NK-92 (cell line): ENCODE results near the gene CPT1A.

ENCODE experiments used
- DNase-seq: peaks from one replicate; lab custom pipeline; 2025; ENCODE audit not compliant: unreplicated experiment; lab: John Stamatoyannopoulos, UW

CPT1A gene

DNA sequence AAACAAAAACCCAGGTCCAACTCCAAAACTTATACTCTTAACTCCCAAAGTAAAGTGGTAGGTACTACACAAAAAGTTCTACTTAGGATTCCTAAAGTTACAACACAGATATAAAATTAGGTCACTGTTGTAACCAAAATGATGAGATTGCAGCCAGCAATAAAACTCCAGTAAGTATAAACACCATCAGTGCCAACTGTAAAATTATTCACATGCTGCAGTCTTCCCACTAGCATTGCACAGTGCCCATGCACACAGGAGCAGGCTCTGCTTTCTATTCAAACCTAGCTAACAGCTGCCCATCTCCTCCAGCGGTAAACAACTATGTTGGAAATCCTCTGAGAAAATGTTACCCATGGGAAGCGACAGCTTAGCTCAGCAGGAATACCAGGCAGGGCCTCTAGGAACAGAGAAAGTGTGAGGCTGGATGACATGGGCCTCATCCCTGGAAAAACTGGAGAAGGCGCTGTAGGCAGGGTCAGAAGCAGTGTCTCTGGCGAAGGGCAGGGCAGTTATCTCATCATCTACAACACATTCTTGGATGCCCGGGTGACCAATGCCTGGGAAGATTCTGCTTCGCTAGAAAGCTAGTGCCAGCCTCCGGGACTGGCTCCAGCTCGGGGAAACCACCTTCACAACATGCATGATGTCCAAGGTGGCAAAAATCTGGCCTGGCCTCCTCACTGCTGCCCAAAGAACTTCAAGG, 9.1 kb downstream of the CPT1A start:
- no peak for DNase-seq

DNA sequence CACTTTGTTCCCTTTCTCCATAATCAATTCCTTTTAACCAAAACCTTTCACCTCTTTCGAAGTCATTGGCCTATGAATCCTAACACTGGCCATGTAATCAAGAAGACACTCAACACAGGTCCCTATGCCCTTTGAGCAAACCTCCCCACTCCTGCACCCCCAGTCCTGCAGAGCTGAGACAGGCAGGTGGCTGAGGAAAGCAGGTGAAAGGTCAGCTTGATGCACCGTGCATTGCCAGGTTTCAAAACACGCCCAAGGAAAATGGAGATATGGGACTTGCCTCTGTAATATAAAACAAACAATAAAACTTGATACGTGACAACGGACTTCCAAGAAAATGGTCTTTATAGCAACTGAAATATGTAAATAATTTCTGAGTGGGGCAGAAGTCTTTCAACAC, 10.6 kb downstream of the CPT1A start:
- DNase-seq: no peak

DNA sequence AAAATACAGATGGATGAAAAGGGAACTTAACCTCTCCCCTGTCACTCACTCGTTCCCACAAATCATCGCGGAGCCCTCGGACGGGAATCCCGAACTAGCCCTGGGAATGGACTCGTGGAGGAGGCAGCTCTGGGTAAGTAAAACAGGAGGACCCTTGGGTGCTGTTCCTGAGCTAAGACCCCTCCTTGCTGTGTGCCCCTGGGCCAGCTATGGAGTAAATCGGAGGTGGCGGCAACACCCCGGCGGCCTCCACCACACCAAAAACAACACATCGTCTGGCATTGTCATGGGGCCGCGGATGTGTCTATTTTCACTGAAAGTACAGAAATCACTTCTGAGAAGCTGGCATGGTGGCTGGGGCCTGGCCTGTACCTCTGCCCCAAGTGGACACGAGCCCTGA, 12.1 kb downstream of the CPT1A start:
- DNase-seq: no peak

DNA sequence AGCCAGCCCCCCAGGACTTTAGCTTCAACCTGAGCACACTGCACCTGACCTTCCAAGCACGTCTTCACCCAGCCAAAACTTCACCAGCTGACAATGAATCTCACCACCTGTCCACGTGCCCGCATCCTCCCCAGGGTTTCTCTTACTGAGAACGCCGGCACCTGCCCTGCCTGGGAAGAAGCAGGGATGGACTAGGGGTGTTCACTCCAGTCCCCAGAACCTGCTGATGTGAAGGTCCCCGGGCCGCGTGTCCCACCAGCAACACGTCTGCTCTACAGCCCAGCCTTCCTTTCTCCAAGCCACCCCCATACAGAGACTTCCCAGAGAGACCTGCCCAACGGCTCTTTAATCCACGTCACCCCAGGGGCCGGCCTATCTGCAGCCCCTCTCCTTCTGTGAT, 12.8 kb downstream of the CPT1A start:
- DNase-seq: no peak

DNA sequence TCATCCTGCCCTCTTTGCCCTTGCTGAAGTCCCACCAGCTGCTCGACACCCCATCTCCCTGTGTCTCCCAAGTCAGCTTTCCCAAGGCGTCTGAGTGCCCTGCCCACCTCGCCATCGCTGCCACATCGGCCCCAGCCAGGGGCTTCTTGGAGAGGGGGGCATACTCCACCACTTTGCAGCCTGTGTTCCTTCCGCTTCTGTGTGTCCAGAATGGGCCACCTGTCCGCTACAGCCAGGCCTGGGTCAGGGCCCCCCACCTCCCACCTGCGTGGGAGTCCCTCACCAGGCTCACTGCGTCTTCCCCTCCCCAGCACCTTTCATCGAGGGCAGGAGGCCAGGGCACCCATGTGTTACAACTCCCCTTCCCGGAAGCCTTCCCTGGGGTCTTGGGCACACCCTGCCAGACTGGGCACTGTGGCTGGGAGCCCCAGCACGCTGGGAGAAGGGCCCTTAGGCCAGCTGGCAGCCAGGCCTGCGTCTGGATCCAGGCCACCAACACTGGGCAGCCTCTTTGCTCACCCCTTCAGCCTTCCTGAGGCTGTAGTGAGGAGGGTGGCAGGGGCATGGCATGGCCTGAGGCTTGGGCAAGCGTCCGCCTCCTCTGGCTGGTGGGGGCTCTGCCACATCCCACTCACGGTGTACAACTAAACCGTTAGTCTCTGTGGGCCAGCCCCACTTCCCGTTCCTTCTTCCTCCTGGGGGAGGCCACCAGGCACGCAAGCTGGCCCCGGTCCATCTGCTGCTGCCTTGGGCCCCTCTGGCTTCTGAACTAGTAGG, 13.4 kb downstream of the CPT1A start:
- no peak for DNase-seq

DNA sequence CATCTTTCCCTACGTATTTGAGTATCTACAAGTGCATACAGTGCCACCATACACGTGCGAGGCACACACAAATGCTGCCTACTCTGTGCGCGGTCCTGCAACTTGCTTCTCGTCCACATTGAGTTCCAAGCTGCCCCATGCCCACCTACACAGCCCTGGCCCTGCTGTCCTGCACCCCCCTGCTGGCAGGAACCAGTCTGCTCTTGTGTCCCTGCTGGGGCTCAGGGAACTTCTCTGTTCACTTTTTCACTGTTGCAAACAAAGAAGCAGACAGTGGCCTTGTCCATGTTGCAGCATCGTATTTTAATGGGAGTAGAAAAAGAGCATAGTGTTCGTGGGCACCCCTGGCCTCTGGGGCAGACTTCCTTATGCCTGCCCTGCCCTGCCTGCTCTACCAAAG, 14.0 kb downstream of the CPT1A start:
- no peak for DNase-seq

DNA sequence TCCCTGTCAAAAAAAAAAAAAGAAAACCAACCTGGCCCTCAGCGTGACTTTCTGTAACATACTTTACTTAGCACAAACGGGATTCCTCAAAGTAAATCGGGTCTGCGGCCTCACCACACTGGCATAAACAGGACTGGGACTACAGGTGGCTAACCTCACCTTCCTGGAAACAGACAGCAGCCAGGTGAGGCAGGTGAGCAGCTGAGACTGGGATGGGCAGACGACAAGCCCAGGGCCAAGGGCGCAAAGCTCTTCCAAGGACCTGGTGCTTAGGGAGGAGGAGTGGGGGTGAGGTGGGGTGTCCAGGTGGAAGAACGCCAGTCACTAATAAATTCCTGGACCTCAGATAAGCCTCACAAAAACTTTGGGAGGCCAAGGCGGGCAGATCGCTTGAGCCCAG, 15.0 kb downstream of the CPT1A start:
- DNase-seq: no peak

DNA sequence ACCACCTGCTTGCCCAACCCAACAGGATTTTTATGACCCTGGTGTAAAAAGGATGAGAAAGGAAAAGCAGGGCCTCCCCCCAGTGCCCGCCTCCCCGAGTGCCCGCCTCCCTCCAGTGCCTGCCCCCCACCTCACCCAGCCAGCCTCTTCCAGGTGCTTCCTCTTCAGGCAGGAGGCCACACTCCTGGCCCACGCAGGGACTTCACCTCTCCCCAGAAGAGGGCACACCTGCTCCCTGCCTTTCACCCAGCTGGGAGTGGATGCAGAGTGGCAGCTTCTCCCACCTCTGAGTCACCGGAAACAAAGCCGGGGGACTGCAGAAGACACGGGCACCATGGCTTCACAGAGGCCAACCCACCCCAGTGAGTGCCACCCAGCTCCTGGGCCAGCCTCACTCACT, 16.1 kb downstream of the CPT1A start:
- DNase-seq: no peak

DNA sequence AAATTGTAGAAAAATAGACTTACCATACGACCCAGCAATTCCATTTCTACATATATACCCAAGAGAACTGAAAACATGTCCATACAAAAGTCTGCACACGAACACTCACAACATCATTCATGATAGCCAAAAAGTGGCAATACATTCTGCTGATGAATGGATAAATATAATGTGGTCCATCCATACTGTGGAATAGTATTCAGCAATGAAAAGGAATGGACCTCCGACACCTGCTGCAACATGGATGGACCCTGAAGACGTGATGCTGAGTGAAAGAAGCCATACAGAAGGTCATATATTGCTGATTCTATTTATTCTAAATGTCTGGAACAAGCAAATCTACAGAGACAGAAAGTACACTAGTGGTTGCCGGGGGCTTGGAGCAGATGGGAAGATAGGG, 19.2 kb downstream of the CPT1A start:
- no peak for DNase-seq

DNA sequence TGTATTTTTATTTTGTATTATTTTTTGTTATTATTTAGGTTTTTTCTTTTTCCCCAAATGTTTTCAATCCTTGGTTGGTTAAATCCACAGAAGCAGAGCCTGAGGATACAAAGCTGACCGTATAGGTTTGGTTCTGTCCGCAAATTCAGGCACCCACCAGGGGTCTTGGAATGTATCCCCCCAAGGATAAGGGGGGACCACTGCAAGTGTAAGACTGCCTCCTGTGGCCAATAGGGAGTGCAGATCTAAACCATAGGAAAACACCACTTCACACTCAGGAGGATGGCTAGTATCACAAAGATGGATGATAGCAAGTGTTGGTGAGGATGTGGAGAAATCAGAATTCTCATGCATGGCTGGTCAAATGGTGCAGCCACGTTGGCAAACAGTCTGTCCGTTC, 20.0 kb downstream of the CPT1A start:
- no peak for DNase-seq

DNA sequence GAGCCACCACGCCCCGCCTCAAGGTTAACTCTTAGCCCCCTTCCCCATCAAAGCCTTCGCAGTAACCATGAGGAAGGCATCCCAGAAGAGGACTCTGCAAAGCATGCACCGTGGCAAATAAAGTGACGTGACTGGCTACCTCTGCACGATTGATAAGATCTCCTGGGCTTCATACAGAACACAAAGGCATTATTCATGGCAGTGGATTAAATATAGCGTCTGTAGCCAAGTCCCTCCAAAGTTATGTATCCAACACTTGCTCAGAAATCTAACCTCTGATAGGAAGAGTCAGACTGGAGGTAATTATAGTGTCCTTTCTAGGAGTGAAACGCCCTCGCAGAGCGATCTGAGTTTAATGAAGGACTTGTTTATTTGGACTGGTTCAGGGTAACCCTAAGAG, 22.4 kb downstream of the CPT1A start:
- DNase-seq: no peak

DNA sequence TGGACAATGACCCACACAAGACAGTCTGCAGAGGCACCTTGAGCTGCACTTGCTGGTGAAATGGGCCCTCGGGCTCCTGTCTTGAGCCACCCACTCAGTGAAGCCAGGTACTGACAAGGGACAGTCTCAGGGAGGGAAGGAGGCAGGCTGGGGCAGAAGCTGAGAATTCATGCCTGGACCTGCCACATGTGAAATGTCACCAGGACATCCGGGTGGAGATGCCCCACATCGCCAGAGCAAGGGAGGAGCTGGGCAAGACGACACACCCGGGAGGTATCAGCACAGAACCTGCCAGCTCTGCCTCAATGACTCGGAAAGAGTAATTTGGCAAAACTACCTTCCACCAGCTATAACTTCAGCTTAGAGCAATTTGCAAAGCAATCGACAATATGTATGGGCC, 23.5 kb downstream of the CPT1A start:
- no peak for DNase-seq

DNA sequence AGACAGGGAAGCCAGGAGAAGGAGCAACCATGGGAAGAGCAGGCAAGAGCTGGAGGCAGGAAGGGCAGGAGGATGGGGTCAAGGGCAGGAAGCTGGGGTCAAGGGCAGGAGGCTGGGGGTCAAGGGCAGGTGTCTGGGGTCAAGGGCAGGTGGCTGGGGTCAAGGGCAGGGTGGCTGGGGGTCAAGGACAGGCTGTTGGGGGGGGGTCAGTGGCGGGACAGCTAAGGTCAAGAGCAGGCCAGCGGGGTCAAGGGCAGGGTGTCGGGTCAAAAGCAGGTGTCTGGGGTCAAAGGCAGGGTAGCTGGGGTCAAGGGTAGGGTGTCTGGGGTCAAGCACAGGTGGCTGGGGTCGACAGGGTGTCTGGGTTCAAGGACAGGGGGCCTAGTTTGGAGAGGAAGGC, 24.2 kb downstream of the CPT1A start:
- no peak for DNase-seq

DNA sequence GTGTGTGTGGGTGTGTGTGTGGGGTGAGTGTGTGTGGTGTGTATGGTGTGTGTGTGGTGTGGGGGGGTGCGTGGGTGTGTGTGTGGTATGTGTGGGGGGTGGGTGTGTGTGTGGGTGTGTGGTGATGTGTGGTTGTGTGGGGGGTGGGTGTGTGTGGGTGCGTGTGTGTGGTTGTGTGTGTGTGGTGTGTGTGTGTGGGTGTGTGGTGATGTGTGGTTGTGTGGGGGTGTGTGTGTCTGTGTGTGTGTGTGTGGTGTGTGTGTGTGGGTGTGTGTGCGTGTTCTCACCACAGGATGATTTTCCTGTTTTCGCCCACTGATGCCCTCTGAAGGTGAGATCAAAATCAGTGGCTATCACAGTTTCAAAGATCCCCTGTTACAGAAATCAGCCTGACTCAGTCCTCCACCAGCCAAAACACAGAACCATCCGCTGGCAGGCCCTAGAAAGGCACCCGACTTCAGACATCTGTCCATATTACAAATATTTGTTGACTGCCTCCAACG, 24.7 kb downstream of the CPT1A start:
- DNase-seq: no peak

DNA sequence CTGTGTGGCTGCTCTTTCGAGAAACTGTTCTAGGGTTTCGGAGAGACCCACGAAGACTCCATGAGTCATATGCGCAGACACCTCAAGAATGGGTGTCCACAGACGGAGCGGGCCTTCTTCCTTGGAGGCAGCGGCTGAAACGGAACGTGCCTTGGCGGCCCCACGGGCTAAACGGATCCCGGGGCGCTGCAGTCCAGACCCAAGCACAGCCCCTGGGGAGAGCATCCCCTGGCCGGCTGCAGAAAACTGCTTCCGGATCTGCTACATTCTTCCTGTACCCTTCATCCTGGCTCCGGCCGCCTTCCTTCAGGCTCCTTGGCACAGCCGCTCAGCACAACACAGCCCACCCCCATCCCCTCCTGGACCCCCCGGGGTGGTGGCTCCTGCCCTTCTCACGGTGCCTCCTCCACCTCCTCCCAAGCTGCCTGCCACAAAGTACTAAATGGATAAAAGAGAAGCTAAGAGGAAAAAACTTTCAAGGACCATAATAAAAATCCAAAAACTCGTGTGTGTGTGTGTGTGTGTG, 25.4 kb downstream of the CPT1A start:
- no peak for DNase-seq

DNA sequence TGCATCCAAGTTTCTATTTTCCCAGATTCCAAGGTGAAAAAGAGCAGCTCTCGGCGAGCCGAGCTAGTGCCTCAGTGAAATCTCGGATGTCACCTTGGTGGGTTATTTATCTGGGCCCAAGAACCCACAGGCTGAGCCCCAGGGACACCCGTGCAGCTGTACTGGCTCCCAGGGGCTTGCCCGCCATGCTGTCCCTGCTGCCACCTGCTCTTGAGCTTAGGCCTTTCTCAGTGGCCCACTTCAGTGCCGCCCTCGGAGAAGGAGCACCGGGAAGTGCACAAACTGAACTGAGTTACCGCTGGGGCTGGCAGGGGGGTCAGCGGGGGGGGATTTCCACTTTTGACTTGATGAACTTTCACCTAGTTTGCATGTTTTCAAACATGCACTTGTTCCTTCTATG, 27.9 kb downstream of the CPT1A start:
- no peak for DNase-seq

DNA sequence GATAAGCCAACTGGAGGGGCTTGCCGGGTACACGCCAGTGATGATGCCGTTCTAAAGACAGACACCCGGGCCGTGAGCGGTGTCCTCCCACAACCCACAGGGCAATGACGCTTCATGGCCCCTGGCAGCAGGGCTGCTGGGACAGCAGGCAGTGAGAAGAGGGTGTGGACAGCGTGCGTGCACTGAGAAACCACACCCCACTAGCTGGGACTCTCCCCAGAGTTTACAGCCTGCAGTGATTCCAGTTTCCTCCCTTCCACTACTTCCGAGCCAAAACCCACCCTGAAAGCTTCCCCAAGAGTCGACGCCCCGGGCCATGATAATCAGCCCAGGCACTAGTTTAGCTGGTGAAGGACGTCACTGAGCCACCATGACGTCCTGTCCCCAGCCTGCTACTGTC, 29.2 kb downstream of the CPT1A start:
- no peak for DNase-seq

DNA sequence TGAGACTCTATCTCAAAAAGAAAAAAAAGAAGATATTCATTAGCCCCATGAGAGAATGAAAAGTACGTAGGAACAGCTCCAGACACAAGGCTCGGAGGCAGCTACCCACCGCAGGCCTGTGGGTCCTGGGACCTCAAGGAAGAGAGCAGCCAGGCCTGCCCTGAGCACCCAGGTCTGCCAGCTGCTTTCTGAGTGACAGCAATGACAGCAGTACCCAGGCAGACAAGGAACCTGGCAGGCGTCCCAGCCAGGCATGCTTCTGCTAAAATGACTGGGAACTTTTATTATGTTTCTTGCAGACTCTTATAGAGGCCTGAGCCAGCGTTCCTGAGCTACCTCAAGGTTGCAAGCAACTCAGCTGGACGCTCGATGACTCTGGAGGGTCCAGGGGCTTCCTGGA, 31.6 kb downstream of the CPT1A start:
- no peak for DNase-seq

DNA sequence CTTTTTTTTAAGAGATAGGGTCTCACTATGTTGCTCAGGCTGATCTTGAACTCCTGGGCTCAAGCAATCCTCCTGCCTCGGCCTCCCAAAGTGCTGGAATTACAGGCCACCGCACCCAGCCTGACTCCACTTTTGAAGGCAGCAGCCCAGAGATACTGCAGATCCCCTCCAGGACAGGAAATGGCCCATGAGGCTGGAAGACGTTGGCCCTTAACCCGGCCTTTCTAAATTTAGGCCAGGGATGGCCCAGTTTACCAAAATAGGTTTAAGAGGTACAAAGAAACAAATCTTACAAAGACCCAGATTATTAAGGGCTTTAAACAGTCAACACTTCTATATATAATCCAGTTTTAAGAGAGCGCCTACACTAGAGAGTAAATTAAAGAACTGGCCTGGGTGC, 32.2 kb downstream of the CPT1A start:
- DNase-seq: no peak

DNA sequence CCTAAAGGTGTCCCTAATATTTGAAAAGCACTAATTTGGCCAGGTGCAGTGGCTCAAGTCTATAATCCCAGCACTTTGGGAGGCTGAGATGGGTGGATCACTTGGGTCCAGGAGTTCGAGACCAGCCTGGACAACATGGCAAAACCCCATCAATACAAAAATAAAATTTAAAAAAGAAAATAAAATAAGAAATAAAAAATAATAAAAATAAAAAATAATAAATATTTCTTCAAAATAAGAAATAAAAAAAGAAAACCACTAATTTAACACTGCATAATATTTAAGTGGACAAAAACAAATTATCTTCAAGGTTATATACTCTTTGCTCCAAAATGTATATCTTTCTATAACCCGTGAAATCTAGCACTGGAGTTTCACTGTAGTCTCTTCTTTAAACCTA, 32.9 kb downstream of the CPT1A start:
- DNase-seq: no peak

DNA sequence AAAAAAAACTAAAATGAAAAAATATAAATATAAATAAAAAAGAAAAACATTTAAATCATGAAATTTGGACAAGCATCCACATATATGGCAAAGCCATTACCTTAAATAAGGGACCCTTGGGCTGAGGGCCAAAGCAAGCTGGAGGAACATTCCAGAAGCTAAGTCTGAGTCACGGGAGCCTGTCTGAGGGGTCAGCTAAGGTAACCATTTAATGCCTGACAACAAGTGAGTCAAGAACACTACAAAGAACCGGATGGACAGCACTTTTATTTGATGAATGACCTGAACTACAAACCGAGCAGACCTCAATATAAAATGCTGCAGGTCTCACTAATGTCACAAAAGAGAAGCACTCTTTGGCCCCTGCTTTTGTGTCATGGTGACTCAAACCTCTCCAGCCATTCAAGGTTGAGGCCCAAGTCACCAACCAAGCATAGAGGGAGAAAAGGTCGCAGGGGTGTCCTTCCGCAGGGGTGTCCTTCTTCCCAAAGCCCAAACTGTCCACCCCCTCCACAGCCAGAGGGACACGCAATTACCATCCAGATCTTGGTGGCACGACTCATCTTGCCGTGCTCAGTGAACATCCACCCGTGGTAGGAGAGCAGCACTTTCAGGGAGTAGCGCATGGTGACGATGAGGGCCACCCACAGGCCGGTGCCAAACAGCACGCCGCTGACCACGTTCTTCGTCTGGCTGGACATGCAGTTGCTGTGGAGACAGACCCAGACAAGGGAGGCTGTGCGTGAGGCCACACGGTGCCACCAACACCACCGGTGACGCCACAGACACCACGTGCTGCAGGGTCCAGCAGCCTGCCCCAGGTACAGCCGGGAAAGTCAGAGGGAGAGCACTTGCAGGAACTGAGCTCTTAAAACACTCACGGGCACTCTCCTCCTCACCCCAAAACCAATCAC, 34.5 kb downstream of the CPT1A start:
- no peak for DNase-seq
